Activated gamma-delta T cell treated with Interleukin-2 at 50 U/mL for 16 hours (primary cell): ENCODE data around the gene ACOT2.
"Not testable (repeated sequence)": the region's sequence is repeated elsewhere in the genome, so short reads cannot be mapped to it uniquely, and the experiment has no call there.

Experiments
- DNase-seq: peaks from one replicate; pipeline ENCODE4 v3.0.0-alpha.2; 2020

Gene ACOT2, protein sequence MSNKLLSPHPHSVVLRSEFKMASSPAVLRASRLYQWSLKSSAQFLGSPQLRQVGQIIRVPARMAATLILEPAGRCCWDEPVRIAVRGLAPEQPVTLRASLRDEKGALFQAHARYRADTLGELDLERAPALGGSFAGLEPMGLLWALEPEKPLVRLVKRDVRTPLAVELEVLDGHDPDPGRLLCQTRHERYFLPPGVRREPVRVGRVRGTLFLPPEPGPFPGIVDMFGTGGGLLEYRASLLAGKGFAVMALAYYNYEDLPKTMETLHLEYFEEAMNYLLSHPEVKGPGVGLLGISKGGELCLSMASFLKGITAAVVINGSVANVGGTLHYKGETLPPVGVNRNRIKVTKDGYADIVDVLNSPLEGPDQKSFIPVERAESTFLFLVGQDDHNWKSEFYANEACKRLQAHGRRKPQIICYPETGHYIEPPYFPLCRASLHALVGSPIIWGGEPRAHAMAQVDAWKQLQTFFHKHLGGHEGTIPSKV

DNA sequence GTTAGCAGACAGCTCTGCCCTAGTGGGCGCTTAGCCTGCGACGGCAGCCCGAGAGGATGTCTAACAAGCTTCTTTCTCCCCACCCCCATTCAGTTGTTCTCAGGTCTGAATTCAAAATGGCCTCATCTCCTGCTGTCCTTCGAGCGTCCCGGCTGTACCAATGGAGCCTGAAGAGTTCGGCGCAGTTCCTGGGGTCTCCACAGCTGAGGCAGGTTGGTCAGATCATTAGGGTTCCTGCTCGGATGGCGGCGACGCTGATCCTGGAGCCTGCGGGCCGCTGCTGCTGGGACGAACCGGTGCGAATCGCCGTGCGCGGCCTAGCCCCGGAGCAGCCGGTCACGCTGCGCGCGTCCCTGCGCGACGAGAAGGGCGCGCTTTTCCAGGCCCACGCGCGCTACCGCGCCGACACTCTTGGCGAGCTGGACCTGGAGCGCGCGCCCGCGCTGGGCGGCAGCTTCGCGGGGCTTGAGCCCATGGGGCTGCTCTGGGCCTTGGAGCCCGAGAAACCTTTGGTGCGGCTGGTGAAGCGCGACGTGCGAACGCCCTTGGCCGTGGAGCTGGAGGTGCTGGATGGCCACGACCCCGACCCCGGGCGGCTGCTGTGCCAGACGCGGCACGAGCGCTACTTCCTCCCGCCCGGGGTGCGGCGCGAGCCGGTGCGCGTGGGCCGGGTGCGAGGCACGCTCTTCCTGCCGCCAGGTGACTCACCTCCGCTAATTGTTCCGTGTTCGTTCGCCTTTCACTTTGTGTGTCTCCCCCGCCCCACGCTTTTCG, at the start of gene ACOT2:
TSS of gene ACOT2 (plus strand) at position 29 of the 774 bp plus-strand sequence. CDS start at position 57, 28 bp downstream.
- DNase-seq, result peak; percentile 74

DNA sequence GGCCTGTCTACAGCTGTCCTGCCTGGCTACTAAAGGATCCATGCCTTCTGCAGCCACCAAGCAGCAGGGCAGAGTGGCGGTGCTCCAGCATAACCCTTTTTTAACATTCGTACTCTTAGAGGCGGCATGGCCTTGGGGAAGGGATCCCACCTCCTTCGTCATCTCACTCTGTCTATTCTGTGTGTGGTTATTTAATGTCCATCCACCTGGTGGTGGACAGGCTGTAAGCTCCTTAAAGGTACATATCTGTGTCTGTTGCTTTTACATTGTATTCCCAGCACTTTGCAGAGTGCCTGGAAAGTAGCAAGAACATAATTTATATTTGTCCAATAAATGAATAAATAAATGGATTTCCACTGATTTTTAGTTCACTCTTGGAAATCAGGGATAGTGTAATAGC, 47.8 kb upstream of the ACOT2 start:
- no peak for DNase-seq

DNA sequence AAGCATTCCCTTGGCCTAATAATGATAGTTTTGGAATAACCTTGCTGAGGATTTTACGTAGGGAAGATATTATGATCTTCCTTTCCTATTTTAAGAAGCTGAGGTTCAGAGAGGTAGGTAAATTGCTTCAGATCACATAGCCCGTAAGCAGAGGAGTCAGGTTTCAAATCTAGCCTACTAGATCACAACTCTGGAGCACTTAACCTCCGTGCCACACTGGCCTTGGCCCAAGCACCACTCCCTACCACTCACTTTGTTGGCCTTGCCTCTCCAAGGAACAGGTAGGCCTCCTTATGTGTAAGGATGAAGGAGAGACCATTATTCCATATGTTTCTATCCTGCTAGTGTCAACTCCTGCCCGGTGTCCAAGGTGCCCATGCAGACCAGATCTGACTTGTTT, 44.5 kb upstream of the ACOT2 start:
- no peak for DNase-seq

DNA sequence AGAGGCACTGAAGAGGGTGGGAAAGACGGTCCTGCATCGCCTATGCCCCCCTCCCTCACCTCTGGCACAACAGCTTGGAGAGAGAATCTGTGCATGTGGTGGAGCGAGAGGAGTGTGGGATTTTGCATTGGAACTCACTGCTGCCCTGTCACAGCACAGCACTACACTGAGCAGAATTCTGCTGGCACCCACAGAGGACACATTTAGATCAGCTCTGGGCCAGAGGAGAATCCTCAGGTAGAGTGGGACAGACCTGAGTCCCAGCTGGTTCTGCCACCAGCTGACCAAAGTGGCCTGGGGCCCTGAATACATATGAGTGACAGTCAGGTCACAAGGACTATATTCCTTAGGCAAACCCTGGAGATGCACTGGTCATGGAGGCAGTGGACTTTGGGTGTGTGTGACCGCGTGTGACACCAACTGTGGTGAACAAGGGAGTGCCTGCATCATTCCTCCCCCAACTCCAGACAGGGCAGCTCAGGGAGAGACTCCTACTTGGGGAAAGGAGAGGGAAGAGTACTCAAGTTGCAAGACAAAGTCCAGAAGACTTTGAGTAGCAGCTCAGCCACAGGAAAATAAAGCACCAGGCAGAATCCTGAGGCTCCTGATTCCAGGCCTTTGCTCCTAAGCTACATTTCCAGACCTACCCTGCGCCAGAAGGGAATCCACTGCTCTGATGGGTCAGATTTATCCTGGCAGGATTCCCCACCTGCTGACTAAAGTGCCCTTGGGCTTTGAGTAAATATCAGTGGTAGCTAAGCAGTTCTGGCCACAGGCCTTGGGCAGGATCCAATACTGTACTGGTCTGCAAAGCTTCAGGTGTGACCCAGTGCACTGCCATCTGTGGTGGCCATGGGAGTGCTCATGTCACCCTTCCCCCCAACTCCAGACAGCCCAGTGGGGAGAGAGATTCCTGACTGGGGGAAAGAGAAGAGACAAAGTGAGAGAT, 42.7 kb upstream of the ACOT2 start:
- no peak for DNase-seq

DNA sequence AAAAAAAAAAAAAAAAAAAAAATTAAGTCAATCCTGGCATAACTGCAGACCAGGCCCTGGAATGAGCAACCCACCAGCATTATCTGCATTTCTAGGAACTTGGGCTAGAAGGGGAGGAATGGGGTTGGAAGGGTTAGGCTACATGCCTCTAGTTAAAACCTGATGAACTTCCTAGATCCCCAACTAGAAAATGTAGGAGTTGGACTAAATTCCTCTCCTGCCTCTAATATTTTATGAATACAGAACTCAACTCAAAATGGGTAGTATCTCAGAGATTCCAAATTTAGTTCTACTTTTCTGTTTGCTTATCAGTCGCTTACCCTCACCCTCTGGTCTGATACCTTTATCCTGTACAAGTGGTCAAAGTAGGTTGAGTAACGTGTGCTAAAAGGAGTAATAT, 39.7 kb upstream of the ACOT2 start:
- not testable (repeated sequence) for DNase-seq

DNA sequence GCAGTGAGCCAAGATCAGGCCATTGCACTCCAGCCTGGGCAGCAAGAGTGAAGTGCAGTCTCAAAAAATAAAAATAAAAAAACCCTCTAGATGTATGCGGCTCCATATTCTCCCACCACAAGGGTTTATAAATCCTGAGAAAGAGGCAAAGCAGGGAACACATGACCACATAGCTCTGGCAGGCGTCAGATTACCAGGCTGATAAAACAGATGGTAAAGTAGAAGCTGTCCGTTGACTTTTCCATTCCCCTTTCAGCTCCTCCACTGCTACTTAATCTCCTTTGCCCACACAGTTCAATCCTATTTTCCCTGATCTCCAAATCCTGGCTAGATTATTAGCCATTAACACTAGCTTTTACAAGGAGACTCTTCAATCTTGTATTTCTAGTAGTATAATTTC, 37.0 kb upstream of the ACOT2 start:
- not testable (repeated sequence) for DNase-seq

DNA sequence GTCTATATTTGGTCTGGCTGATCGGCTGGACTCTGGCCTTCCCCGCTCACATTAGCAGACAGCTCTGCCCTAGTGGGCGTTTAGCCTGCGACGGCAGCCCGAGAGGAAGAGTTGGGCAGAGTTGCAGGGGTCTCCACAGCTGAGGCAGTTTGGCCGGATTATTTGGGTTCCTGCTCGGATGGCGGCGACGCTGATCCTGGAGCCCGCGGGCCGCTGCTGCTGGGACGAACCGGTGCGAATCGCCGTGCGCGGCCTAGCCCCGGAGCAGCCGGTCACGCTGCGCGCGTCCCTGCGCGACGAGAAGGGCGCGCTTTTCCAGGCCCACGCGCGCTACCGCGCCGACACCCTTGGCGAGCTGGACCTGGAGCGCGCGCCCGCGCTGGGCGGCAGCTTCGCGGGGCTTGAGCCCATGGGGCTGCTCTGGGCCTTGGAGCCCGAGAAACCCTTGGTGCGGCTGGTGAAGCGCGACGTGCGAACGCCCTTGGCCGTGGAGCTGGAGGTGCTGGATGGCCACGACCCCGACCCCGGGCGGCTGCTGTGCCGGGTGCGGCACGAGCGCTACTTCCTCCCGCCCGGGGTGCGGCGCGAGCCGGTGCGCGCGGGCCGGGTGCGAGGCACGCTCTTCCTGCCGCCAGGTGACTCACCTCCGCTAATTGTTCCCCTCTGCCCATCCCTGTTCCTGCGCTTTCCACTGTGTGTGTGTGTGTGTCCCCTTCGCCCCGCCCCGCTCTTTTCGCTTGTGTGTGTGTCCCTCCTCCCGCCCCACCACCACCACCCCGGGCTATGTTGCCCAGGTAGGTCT, 31.6 kb upstream of the ACOT2 start:
- DNase-seq, result peak; percentile 6

DNA sequence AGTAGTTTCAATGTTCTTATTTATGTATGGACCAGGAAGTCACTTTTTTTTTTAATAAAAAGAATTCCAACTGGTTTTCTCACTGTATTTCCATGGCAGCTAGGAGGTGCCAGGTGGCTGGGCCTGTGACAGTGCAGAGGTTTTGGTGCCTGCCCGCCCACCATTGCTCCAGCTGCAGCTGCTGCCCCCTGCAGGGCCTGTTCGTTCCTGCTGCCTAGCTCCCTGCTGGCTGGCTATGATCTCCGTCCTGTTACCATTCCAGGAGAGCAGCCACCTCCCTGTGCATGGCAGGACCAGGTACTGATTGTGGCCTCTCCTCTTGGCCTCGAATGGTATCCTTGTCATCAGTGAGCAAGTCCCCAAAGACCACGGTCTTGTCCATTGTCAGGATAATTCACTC, 30.0 kb upstream of the ACOT2 start:
- DNase-seq, result peak; percentile 45

DNA sequence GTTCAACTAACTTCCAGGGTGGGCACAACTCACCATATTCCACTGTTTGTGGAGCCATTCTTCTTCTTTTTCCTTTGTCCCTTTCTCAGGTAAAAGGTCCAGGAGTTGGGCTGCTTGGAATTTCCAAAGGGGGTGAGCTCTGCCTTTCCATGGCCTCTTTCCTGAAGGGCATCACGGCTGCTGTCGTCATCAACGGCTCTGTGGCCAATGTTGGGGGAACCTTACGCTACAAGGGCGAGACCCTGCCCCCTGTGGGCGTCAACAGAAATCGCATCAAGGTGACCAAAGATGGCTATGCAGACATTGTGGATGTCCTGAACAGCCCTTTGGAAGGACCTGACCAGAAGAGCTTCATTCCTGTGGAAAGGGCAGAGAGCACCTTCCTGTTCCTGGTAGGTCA, 26.1 kb upstream of the ACOT2 start:
- not testable (repeated sequence) for DNase-seq

DNA sequence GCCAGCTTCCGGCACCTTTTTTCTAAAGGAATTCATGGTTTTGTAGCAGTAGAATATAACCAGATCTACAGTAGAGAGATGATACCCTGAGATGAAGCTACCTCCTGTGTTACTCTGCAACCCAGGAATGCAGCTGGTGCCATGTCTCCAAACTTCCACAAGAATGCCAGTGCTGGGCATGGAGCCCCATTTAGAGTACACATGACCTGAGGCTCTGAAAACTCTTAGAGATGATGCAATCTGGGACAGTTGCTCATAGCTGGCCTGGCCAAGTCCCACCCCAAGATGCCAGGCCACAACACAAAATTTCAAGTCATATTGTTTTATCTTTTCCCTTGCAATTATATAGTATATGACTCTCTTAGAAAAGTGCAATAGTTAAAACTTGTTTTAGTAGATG, 23.7 kb upstream of the ACOT2 start:
- not testable (repeated sequence) for DNase-seq

DNA sequence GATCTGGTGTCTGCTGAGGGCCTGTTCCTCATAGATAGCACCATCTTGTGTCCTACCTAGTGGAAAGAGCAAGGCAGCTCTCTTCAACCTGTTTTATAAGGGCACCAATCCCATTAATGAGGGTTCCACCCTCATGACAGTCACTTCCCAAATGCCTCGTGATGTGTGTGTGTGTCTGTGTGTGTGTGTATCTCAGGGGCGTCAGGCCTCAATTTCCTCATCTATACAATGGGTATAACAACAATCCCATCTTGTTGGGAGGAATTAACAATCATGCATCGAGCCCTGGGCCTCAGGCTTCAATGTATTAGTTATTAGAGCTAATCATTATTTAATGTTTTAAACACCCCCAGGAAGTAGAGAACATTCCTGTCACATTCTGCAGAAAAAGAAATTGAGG, 19.9 kb upstream of the ACOT2 start:
- not testable (repeated sequence) for DNase-seq

DNA sequence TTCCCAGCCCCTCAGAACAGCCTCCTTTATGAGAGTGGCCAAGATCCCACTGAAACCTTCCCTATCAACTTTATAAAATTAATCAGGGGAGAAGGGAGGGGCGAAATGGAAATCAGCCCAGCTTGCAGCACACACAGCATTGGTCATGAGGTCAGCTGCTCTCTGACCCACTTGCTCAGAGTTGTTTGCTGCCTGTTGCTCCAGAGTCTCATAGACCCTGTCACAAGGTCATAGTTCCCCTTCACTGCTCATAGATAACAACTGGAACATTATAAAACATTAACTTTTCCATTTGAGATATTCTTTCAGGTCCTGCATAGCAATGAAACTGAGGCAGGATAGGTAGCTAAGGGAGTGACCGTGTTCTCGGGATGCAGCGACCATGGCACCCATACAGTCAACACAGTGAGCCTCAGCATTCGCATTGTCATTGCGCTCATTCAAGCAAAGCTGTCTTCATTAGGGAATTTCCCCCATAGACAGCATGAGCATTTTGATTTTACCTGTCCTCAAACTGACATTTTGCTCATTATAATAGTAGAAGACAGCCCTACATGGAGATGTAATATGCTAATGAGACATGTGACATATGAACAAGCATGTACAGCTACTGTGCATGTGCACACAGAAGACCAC, 19.0 kb upstream of the ACOT2 start:
- not testable (repeated sequence) for DNase-seq

DNA sequence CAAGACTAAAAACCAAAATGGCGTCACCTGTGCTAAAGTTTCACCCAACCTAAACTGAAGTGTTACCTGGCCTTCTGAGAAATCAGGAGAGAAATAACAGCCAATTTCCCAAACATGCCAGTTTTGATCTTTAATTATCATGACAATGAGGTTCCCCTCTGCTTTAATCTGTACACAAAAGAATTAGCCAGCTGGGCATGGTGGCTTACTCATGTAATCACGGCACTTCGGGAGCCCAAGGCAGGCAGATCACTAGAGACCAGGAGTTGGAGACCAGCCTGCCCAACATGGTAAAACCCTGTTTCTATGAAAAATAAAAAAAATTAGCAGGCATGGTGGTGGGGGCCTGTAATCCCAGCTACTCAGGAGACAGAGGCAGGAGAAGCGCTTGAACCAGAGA, 15.2 kb upstream of the ACOT2 start:
- DNase-seq, result no peak

DNA sequence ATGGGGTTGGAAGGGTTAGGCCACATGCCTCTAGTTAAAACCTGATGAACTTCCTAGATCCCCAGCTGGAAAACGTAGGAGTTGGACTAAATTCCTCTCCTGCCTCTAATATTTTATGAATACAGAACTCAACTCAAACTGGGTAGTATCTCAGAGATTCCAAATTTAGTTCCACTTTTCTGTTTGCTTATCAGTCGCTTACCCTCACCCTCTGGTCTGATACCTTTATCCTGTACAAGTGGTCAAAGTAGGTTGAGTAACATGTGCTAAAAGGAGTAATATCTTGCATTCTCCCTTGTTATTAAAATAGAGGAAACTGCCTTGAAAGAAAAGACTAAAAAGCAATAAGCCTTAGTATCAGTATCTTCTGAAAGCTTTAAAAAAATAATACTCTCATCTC, 11.8 kb upstream of the ACOT2 start:
- not testable (repeated sequence) for DNase-seq

DNA sequence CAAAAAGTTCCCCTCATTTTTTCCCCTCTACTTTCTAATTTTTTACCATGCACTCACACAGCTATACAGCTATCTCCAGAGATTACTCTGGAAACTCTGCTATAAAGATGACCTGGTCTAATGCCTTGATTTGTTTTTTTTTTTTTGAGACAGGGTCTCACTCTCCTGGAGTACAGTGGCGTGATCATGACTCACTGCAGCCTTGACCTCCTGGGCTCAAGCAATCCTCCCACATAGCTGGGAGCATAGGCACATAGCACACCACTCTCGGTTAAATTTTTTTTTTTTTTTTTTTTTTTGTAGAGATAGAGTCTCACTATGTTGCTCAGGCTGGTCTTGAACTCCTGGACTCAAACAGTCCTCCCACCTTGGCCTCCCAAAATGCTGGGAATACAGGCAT, 10.8 kb upstream of the ACOT2 start:
- DNase-seq, result not testable (repeated sequence)

DNA sequence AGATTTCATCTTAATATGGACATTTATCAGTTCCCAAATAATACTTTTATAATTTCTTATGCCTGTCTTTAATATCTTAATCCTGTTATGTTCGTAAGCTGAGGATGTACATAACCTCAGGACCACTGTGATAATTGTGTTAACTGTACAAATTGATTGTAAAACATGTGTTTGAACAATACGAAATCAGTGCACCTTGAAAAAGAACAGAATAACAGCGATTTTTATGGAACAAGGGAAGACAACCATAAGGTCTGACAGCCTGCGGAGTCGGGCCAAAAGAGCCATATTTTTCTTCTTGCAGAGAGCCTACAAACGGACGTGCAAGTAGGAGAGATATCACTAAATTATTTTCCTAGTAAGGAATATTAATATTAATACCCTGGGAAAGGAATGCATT, 6.8 kb upstream of the ACOT2 start:
- DNase-seq, result not testable (repeated sequence)

DNA sequence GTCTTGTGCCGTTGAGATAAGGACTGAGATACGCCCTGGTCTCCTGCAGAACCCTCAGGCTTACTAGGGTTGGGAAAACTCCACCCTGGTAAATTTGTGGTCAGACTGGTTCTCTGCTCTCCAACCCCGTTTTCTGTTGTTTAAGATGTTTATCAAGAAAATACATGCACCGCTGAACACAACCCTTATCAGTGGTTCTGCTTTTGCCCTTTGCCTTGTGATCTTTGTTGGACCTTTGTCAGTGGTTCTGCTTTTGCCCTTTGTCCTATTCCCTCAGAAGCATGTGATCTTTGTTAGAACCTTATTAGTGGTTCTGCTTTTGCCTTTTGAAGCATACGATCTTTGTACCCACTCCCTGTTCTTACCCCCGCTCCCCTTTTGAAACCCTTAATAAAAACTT, 6.3 kb upstream of the ACOT2 start:
- DNase-seq, result not testable (repeated sequence)

DNA sequence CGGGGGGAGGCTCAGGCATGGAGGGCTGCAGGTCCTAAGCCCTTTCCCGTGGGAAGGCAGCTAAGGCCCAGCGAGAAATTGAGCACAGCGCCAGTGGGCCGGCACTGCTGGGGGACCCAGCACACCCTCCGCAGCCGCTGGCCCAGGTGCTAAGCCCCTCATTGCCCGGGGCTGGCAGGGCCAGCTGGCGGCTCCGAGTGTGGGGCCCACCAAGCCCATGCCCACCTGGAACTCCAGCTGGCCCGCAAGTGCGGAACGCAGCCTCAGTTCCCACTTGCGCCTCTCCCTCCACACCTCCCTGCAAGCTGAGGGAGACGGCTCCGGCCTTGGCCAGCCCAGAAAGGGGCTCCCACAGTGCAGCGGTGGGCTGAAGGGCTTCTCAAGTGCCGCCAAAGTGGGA, 2.6 kb upstream of the ACOT2 start:
- DNase-seq, result not testable (repeated sequence)

DNA sequence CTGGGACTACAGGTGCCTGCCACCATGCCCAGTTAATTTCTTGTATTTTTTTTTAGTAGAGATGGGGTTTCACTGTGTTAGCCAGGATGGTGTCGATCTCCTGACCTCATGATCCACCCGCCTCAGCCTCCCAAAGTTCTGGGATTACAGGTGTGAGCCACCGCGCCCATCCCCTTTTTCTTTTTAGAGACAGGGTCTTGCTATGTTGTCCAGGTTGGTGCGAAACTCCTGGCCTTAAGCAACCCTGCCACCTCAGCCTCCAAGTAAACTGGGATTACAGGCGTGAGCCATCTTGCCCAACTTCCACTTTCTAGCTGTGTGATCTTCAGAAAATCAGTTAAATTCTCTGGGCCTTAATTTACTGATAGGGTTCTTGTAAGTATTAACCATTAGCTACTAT, 2.1 kb upstream of the ACOT2 start:
- not testable (repeated sequence) for DNase-seq

DNA sequence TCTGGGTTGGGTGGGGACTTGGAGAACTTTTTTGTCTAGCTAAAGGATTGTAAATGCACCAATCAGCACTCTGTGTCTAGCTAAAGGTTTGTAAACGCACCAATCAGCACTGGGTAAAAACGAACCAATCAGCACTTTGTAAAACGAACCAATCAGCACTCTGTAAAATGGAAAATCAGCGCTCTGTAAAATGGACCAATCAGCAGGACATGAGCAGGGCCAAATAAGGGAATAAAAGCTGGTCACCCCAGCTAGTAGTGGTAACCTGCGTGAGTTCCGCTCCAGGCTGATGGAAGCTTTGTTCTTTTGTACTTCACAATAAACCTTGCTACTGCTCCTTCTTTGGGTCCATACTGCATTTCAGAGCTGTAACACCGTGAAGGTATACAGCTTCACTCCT, 1.7 kb upstream of the ACOT2 start:
- no peak for DNase-seq
